Activated CD4-positive, alpha-beta T cell treated with anti-CD3 and anti-CD28 coated beads, Interleukin-2, amount 50 U/mL, for 4 hours (primary cell): ENCODE measurements around the gene TUNAR.
"Not testable (repeated sequence)": the region's sequence is repeated elsewhere in the genome, so short reads cannot be mapped to it uniquely, and the experiment has no call there.

ENCODE experiments used
- DNase-seq, 2 experiments: peaks; one replicate each; pipeline ENCODE4 v3.0.0-alpha.2; 2020

The TUNAR gene

DNA sequence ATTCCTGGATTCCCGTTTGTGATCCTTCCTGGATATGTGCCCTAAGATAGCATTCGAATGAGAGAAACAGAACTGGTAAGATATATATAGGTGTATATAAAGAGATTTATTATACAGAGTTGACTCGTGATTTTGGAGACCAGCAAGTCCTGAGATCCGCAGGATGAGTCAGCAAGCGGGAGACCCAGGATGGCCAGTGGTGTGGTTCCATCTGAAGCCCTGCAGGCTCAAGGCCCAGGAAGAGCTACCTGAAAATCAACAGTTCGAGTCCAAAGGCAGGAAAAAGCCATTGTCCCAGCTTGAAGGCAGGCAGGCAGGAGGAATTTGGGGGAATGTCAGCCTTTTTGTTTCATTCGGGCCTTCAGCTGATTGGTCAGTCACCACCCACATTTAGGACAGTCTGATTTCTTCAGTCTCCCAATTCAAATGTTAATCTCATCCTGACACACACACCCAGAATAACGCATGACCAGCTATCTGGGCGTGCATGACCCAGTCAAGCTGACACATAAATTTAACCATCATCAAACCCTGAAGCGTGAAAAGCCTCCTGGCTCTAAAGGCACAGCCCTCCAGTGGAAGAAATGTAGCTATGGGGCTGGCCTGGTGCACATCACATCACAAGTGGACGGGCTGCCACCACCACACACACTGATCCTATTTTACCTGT is 44.3 kb downstream of the TUNAR start:
- DNase-seq: no peak

DNA sequence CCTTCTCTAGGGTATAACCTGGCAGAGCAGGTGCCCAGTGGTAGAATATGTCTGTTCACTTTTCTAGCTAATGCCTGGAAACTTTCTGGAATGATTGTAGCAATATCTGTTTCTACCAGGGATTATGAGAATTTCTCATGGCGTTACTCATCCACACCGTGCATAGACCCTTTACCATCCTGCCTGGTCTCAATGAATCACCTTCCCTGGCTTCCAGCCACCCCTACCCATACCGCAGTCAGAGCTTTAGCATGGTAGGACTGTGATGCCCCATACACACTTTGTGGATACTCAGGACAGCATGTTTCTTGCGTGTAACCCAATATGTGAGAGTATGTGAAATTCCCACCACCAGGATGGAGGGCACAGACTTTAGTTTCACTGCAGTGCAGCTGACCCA is 45.4 kb downstream of the TUNAR start:
- DNase-seq: no peak

DNA sequence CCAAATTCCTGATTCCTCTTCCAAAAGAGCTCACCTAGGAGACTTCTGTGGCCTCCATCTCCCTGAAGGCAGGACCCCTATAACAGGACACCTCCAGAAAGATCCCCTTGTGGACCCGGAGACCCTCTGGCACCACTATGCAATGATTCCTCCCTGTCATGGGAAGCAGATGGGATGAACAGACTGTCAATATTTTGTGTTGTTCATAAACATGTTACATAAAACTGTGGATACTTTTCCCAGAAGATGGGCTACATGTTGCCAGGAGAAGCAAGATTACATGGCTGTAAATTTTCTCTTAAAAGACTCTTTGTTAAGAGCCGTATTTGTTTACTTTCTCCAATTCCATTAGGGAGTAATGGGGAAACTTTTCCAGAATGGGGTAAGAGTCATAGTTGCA is 52.1 kb downstream of the TUNAR start:
- DNase-seq: no peak

DNA sequence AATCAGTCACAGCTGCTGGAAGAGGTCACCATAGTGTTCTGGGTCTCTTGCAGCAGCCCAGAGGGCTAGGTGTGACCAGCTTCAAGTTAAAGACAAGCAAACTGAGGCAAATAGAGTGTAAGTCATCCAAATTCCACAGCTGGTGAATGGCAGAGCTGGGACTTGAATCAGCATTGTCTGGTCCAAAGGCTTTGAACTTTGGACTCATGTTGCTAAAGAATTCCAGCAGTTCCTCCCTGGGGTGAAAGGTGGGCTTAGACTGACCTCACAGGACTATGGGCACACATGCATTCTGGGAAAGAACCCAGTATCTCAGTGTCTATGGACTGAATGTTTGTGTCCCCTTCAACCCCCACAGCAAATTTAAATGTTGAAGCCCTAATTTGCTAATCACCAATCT is 54.8 kb downstream of the TUNAR start:
- DNase-seq: no peak

DNA sequence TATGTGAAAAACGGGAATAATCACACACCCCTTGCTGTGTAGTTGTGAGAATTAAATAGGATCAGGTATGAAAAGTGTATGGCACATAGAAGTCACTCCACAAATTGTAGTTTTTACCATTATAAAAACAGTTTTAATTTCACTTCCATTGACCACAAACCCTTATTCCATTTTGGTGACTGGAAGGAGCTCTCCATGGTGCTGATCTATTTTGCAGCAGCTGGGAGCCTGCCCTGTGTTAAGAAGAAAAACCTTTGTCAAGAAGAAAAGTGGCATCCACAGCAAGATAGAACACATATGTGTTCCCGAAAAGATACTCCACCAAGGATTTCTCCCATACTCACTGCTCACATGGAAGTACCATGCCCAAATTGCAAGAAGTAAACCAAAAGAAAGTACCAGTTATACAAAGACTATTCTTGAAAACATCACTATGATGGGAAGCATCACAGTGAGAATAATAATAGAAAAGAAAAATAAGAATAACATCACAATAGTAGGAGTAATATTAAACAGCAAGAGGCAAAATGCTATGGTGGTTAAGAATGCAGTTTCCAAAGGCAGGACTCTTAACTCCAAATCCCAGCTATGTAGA is 58.7 kb downstream of the TUNAR start:
- DNase-seq: no peak

DNA sequence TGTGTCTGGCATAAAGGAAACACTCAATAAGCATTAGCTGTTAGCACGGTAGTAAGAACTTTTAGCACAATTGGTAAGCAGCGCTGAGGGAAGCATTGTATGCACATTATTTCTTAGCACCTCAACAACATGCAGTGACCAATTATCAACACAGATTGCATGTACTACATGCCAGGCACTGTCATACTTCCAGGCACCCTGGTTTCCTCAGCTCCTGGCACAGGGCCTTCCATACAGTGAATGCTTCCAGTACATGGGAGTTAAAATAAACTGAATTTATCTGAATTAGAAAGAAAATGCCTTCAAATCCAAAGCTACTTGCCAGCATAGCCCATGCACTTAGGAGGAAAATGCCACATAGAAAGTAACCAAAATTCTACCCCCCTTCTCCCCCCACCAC is 59.4 kb downstream of the TUNAR start:
- no peak for DNase-seq

DNA sequence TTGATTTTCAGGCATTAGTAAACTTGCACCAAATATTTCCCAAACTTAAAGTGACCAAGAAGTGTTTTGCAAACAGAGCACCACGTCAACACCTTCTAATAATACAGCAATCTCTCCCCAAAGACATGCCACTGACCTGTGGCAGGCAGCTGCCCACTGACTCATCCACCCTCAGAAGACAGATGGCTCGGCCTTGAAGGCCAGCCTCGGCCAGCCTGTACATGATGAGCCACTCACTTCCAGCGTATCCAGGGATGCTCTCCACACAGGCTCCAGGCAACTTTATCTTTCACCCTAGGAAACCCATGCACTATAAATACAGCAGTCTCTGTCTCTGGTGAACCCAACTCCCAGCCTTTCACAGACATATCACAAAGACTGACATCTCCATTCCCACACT is 62.7 kb downstream of the TUNAR start:
- DNase-seq: no peak

DNA sequence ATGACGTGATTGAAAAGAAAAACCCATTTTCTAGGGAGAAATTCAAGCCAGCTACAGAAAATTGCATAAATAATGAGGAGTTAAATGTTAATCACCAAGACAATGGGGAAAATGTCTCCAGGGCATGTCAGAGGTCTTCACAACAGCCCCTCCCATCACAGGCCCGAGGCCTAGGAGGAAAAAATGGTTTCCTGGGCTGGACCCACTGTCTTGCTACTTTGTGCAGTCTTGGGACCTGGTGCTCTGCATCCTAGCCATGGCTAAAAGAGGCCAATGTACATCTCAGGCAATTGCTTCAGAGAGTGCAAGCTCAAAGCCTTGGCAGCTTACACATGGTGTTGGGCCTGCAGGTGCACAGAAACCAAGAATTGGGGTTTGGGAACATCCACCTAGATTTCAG is 65.3 kb downstream of the TUNAR start:
- no peak for DNase-seq

DNA sequence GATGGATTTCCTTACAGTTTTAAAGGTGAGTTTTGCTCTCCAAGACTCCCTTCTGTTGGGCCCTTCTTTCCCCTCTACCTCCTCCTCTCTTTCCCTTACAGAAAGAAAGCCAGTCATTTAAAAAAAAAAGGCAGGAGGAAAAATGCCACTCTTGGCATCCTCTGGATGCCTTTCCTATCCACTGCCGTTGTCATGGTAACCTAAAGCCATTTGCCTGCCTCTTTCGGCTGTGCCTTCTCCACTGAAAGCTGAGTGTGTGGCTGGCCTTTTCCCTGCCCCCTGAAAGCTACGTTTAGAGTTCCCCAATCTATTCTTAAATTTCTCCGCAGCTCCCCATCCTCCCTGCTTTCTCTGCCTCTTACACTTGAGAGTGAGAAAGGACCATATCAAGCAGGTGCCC is 67.1 kb downstream of the TUNAR start:
- DNase-seq: no peak

DNA sequence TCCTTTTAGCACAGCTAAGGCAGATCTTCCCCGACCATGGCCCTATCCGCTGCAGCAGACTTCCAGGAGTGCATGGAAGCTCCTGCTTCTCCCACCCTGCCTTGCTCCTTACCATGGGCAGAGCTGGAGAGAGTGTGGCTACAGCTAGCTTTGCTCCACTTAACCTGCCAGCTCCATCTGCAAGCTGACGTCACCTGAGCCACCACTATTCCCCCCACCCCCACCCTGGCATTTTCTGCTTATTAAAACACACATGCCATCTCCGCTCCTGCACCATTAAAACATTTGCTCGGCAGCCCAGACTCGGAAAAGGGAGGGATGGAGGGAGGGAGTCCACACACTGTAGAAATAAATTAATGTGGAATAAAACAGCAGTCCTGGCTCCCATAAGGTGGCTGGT is 67.8 kb downstream of the TUNAR start:
- no peak for DNase-seq

DNA sequence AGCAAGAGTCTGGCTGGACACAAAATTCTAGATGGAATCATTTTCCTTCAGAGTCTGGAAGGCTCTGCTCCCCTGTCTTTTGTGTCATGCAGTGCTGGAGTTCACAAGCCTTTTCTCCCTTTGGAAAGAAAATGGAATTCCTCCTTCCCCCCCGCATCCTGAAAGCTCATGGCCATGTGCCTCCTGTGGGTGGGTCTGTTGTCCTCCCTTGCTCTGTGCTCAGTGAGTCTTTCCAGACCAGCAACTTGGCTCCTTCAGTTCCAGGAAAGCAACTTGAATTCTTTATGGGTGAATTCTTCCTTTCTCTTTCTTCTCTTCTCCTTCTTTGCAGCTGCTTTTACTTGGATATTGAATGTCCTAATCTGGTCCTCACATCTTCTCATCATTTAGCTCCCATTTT is 70.2 kb downstream of the TUNAR start:
- no peak for DNase-seq

DNA sequence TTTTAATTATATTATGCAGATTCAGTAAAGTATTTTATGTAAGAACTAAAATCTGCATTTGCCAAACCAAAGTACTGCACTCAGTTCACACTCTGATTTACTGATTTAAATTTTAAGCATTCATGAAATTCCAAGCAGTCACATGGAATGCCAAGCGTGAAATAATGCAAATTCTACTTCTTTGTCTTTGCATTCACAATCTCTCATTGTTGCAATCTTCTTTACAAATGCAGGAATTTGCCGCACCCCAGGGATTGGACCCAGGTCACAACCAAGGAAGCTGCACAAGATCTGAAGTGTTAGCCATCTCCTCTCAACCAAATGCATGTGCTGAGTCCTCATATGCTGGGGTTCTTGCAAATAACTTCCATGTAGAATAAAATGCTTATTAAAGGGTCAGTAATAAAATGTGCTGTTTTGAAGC is 71.9 kb downstream of the TUNAR start:
- DNase-seq: no peak

DNA sequence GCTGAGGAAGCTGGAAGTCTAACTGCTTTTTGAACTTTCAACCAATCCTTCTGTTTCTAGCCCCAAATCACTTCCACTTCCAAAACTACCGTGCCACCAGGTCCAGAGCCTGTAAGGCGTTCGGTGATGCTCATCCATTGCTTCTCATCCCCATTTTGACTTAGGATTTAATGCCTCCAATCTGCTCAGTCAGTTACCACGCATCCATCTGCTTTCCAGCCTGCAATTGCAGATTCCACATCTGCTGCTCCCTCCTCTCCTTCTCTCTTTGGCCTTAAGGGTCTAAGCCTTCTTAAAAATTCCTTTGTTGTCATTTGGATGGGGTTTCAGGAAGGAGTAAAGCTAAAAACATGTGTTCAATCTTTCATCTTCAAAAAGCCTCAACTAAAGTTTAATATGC is 74.7 kb downstream of the TUNAR start:
- DNase-seq: no peak

DNA sequence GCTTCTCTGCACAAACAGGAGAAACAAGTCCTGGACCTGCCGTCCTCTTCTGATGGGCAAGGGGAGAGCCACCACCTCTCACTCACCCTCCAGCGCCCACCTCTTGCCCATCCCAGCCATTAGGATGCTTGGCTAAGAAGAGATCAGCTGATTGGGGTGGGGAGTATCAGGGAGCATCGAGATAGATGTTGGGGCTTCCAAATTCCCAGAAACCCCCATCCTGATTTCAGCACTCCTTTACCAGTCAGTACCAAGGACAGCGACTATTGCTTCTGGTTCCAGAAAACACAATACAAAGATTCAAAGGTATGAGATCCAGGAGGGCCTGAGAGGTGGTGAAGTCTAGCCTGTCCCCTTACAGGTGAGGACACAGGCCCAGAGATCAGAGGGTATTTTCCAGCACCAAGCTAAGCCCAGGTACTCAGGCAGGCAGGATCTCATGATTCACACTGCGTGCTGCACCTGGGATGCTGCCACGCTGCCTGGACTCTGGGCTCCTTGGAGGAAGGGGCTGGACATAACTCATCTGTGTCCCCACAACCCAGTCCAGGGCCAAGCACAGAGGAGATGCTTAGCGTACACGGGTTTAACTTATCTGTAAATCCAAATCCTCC is 76.6 kb downstream of the TUNAR start:
- no peak for DNase-seq

DNA sequence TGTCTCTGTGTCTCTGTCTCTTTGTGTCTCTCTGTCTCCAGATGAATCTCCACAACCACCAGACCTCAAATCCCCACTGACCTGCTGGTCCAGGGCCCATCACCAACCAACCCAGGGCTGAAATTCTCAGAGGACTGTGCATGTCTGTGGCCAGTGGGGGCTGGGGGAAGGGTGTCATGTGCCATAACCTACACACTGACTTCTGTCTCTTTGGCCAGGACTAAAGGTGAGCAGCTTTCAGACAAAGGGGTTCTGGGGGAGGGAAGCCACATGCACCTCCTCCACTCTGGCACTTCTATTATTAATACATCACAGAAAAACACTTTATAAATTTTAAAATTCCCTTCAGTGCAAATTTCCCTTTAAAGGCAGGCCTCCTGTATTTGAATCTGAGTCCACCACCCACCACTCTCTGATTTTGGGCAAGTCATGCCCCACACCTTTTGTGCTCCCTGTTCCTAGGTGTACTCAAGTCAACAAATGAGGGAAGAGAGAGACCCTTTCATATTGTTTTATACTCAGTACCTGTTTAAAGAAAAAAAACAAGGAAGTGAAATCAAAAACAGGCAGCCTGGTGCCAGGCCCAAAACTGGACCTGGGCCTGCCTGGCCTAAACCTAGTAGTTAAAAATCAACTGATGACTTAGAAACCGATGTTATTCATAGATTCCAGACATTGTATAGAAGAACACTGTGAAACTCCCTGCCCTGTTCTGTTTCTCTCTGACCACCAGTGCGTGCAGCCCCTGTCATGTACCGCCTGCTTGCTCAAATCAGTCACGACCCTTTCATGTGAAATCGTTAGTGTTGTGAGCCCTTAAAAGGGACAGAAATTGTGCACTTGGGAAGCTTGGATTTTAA is 80.2 kb downstream of the TUNAR start:
- no peak for DNase-seq

DNA sequence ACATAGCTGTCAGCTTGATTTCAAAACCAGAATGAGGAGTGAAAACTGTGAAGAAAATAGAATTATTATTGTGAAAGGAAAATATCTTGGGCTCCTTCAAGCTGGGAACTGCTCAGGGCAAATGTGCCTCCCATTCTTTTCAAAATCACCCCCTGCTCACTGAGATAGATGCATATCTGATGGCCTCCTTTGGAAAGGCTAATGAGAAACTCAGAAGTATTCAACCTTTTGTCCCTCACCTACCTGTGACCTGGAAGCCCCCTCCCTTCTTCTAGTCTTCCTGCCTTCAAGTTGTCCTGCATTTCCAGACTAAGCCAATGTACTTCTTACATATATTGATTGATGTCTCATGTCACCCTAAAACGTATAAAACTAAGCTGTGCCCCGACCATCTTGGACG is 81.5 kb downstream of the TUNAR start:
- no peak for DNase-seq

DNA sequence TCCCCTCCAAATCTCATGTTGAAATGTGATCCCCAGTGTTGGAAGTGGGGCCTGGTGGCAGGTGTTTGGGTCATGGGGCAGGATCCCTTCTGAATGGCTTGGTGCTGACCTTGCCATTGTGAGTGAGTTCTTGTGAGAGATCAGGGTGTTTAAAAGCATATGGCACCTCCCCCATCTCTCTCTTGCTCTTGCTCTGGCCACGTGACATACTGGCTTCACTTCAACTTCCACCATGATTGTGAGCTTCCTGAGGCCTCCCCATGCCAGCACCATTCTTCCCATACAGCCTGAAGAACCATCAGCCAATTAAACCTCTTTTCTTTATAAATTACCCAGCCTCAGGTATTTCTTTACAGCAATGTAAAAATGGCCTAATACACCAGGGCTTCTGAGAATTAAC is 82.7 kb downstream of the TUNAR start:
- DNase-seq: no peak

DNA sequence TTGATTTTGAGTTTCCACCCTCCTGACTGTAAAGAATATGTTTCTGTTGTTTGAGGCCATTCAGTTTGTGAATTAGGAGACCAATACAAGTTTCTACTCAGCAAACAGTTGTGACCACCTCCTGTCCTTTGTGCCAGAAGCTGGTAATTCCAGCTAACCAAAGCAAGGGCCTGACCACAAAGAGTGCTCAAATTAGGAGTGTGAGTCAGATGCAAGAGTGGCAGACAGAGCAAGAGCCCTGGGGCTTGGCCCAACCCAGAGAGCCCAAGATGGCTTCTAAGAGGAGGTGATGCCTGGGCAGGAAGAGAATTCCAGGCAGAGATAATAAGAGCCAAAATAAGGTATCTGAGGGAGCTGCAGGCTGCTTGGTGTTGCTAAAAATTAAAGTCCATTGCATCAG is 84.8 kb downstream of the TUNAR start:
- DNase-seq: no peak

DNA sequence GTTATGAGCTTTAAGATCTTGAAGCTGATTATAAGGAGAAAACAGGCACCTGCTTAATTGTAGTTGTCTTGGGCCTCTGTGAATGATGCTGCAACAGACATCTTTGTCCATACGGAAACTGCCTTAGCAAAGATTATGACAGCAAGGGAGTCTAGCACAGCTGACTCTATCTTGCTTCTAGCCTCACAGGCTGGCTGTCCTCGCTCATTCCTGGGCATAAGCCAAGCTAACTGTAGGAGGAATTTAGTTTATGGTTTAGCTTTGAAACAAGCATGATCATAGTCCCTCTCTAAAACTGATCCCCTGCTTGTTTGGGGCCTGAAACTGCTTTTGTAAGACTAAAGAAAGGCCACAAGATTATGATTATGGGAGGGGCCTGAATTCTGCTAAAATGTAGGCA is 88.3 kb downstream of the TUNAR start:
- DNase-seq: no peak

DNA sequence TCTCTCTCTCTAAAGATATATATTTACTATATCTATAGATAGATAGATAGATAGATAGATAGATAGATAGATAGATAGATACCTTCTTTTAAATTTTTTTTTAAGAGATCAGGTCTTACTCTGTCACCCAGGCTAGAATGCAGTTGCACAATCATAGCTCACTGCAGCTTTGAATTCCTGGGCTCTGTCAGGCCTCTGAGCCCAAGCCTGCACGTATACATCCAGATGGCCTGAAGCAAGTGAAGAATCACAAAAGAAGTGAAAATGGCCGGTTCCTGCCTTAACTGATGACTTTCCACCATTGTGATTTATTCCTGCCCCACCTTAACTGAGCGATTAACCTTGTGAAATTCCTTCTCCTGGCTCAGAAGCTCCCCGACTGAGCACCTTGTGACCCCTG is 91.4 kb downstream of the TUNAR start:
- DNase-seq: not testable (repeated sequence)
